GM21367 (cell line): ENCODE results near the gene TTLL1.
"Not testable (repeated sequence)": the region's sequence is repeated elsewhere in the genome, so short reads cannot be mapped to it uniquely, and the experiment has no call there.

Experiments
- ATAC-seq: cut with Tn5 transposase; IDR thresholded peaks from one replicate; pipeline ENCODE4 v1.9.1; 2021; ENCODE audit not compliant: unreplicated experiment

The TTLL1 gene

GRCh38 chr22:43078522-43078921 is 10.7 kb downstream of the TTLL1 start:
- no peak for ATAC-seq

GRCh38 chr22:43077121-43077877 is 11.9 kb downstream of the TTLL1 start:
- ATAC-seq: no peak

- no peak for ATAC-seq
These were observed 22.3 kb downstream of the TTLL1 start for GRCh38 chr22:43066844-43067385.

GRCh38 chr22:43066134-43066533 is 23.1 kb downstream of the TTLL1 start:
- no peak for ATAC-seq

GRCh38 chr22:43060183-43060582 is 29.0 kb downstream of the TTLL1 start:
- ATAC-seq: no peak

GRCh38 chr22:43057641-43058040 is 31.6 kb downstream of the TTLL1 start:
- no peak for ATAC-seq

GRCh38 chr22:43053176-43053575 is 36.0 kb downstream of the TTLL1 start:
- no peak for ATAC-seq

GRCh38 chr22:43050995-43051394 is 38.2 kb downstream of the TTLL1 start:
- no peak for ATAC-seq

GRCh38 chr22:43047605-43048004 is 41.6 kb downstream of the TTLL1 start:
- ATAC-seq: no peak

GRCh38 chr22:43044290-43044712 is 44.9 kb downstream of the TTLL1 start:
- no peak for ATAC-seq

GRCh38 chr22:43042101-43042780 is 47.0 kb downstream of the TTLL1 start:
- ATAC-seq: no peak

- no peak for ATAC-seq
These were observed 49.4 kb downstream of the TTLL1 start for GRCh38 chr22:43039800-43040199.

- no peak for ATAC-seq
These were observed 50.9 kb downstream of the TTLL1 start for GRCh38 chr22:43038325-43038724.

- ATAC-seq: no peak
These were observed 52.8 kb downstream of the TTLL1 start for GRCh38 chr22:43036282-43036829.

- no peak for ATAC-seq
These were observed 53.9 kb downstream of the TTLL1 start for GRCh38 chr22:43035250-43035649.

- no peak for ATAC-seq
These were observed 57.6 kb downstream of the TTLL1 start for GRCh38 chr22:43031617-43032016.

- no peak for ATAC-seq
These were observed 70.6 kb downstream of the TTLL1 start for GRCh38 chr22:43018615-43019014.

GRCh38 chr22:43017525-43018460 is 71.4 kb downstream of the TTLL1 start:
- no peak for ATAC-seq

- ATAC-seq: not testable (repeated sequence)
These were observed 73.0 kb downstream of the TTLL1 start for GRCh38 chr22:43016150-43016549.

- ATAC-seq: no peak
These were observed 73.5 kb downstream of the TTLL1 start for GRCh38 chr22:43015677-43016042.
